ENCODE data around the gene TRPV5. TPM values are rescaled to one million over a fixed set of nuclear protein-coding genes. Genes with fewer than 3 reads are reported as not detected.

Gene TRPV5
- total RNA-seq, 1 donor from 2014 or later, result 0.31 TPM

- no peak for DNase-seq
Observed at GRCh38 chr7:142908921-142909890, 24.3 kb downstream of the TRPV5 start.

GRCh38 chr7:142908290-142908689, 25.3 kb downstream of the TRPV5 start:
- no peak for DNase-seq

GRCh38 chr7:142906643-142907042, 26.9 kb downstream of the TRPV5 start:
- DNase-seq, result no peak

DNA sequence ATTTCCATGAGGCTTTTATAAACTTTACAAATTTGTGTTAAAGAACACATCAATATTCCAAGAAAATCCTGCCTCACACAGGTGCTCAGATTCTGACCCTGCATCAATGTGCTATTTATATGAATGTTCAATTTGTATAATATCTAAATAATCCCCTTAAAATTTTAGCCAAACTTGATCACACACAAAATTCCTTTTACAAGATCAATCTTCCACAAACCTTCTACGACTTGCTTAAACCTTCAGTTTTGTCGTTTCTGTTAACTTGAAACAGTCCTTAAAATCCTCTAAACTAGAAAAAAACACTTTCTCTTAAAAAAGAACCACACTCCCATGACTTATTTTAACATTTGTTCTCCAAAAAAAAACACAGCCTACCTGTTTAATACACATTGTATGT, 27.8 kb downstream of the TRPV5 start:
- DNase-seq, result no peak

DNA sequence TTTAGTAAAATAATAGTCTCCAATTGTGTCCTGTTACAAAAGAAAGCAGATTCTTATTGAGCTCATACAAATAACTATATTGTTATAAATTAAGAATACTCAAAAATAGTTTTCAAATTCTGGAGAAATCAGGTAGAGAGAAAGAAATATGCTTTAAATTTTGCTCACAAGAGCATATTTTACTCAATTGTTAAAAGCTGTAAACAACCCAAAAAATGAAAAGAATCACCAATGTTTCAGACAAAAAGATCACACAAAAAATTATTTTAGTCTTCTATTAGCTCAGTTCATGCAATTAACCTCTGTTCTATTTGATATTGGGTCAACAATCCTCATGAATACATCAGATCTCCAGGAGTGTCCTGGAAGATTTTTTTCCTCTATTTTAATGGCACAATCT, 29.4 kb downstream of the TRPV5 start:
- DNase-seq, result no peak

DNA sequence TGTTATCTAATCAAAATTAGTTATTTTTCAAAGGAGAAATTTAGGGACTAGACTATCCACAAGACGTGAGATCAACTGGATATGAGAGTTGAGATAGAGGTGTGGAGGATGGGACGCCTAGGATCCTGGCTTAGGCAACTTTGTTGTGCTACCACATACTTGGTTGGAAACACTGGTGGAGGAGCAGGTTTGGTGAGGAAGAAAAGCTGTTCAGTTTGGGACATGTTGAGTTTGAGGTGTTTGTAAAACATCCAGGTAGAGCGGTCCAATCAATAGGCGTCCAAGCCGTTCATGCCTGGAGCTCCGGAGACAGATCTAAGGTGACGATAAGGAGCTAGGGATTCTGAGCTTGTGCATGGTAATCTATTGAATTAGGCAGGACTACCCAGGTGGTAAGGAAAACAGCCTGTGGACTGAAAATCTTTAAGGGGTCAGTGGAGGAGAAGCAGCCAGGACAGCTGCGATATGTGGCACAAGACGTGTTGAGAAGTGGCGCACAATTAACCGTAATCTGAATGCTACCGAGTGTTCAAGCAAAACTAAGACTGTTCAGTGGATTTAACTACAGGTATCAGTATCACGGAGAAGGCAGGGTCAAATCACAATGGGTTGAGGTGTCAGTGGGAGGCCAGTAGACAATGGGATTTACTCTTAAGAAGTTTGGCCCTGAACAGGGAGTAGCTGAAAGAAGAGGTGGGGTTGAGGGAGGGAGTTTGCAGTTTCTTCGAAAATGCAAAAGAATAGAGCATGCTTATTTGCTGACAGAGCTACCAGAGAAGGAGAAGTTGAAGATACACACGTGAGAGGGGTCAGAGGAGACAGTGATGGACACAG, 31.9 kb downstream of the TRPV5 start:
- no peak for DNase-seq

GRCh38 chr7:142899661-142900060, 33.9 kb downstream of the TRPV5 start:
- no peak for DNase-seq

DNA sequence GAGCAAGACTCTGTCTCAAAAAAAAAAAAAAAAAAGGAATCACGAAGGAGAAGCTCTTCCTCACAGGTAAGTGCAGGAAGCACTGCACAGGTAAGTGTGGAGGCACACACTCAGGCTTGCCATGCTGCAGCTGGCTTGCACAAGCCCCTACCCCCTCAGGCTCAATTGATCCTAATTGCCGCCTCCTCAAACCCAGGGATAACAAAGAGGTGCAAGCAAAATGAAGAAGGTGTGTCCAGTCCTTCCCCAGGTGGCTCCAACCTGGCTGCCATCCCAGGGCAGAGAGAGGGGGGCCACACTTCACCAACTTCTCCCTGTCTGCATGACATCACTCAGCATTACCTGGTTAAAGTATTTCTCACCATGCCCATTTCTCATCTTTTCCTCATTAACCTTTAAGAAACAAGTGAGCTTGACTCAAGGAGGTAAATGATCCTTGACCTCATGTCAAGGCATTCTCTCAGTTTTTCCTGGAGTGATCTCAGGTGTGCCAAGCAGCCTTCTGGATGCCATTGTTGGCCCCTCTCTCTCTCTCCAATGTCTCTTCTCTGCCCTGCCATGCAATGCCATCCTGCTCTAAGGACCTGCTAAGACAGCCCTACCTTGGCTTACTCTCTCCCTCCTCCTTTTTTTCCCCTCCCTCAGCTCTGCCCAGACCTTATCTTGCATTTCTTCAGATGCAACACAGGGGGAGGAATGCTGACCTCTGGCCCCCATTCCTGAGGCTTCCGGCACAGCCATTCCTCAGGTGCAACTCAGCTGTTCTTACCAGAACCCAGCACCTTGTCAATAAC, 35.0 kb downstream of the TRPV5 start:
- DNase-seq, result no peak

GRCh38 chr7:142897691-142898090, 35.9 kb downstream of the TRPV5 start:
- no peak for DNase-seq

GRCh38 chr7:142896741-142897379, 36.7 kb downstream of the TRPV5 start:
- DNase-seq, result no peak

GRCh38 chr7:142896151-142896550, 37.4 kb downstream of the TRPV5 start:
- DNase-seq, result no peak

DNA sequence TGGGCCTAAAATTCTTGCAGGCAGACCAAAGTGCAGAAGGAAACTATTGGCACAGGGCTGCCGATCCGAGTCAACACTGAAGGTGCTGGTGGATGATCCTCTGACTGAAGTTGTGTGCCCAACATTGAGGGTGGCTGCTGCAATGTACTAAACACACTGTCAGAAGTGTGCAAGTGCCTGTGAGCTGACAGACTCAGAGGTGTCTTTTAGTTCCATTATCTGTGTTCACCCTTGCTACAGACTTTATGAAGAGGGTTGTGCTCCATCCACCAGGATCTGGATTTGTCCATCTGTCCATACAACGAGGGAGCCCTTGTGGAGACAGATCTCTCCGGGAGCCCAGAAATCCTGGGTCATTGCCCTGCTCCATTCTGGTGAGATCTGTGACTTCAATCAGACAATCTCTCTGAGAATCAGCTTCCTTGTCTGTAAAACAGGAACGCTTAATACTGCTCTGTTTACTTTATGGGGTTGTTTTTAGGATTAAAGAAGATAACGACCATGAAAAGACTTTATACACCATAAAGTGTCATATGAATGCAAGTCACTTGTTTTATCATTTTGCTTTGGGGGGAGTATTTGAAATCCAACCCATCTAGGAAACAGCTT, 38.5 kb downstream of the TRPV5 start:
- no peak for DNase-seq

- no peak for DNase-seq
Observed at GRCh38 chr7:142894112-142894984, 39.2 kb downstream of the TRPV5 start.

DNA sequence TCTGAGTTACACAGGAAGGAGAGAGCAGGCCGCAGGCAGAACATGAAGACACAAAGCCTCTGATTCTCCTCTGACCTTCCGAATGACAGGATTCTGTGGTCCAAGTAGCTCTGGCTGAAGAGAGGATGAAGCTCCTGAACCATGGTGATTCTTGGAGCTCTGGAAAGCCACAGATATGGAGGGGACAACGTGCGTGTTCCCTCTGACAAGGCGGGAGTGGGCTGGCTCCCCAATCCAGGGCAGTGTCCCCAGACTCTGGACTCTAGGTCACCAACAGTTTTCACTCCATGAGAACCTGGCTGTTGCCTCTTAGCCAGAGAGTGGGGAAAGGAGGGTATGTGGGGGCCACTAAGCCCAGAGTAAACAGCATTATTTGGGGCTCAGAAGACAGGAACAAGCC, 40.6 kb downstream of the TRPV5 start:
- DNase-seq, result no peak

DNA sequence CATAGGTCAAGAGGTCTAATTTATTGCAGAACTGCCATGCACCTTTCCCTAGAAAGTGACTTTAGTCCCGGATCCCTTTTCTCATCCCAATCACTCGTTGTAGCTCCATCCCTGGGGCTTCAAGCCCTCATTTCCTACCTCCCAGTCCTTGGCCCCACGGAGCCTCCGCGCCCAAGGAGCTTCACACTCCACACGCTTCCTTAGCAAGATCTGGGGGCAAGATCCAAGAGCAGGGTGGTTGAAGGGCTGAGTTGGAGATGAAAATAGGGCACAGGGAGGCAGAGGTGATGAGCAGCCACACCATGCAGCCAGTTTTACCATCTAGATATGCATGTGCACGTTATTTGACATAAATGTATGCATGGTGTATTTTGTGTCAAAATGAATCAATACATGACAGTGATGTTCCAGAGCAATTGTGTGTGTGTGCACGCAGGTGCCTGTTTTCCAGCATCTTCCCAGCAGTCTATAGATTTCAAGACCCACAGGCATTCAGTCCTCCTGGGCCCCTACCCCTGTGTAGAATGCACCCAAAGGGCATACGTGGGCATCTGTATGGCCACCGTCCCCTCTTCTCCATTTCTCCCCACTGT, 42.0 kb downstream of the TRPV5 start:
- no peak for DNase-seq

- no peak for DNase-seq
Observed at GRCh38 chr7:142890874-142891485, 42.6 kb downstream of the TRPV5 start.

GRCh38 chr7:142889816-142890215, 43.7 kb downstream of the TRPV5 start:
- DNase-seq, result no peak

DNA sequence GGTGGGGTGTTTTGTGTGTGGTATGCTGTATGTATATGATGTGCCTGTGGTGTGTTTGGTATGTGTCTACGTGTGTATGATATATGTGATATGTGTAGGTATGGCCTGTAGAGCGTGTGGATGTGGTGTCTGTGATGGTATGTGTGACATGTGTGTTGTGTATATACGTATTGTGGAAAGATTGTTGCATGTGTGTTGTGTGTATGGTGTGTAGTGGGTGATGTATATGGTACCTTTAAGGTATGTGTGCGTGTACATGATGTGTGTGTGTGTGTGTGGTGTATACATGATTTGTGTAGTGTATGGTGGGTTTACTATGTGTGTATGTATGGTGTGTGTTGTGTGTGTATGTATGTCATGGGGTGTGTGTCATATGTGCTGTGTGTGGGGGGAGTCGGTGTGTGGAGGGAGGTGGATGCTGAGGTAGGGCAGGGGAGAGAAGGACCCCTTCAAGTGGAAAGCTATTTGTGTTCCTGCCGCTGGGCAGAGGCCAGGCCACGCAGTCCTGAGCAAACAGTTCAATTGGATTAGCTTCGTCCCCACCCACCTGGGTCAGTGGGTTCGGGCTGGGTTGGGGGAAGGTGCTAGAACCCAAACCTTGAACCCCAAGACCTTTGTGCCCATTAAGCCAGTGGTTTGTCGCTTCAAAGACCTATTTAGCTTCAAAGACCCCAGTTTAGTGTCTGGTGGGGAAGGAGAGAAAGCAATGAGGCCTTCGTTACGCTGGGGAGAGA, 46.1 kb downstream of the TRPV5 start:
- no peak for DNase-seq

DNA sequence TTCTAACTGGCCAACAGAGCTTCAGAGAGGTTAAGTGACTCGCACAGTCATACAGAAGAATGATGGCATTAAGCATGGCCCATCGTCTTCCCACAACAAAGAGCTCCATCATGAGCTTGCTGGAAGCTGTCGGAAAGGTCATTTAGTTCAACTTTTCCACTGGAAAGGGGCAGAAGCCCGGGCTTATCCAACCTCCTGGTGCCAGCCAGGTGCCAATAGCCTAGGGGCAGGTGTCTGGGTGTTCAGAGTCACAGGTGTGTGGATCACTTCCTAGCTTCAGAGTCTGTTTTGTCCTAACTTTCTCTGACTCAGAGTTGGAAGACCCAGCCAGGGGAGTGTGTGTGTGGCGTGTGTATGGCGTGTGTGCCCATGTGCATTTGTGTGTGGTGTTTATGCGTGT, 46.7 kb downstream of the TRPV5 start:
- no peak for DNase-seq
